ENCODE results near the gene ANXA2R. TPM values are rescaled to one million over a fixed set of nuclear protein-coding genes. Genes with fewer than 3 reads are reported as not detected.

ANXA2R gene
- total and polyA plus RNA-seq, 9 of the 15 experiments (the other 6 are each of a cell fraction or from before 2014, with no cell fraction given), result 2.1 to 4.8 (median 3.4) TPM

- no peak for TF ChIP-seq VEZF1 (CRISPR knock-in tag; IDR thresholded peaks at IDR 0.05)
- TF ChIP-seq HOMEZ (CRISPR knock-in tag; IDR thresholded peaks at IDR 0.05), result 0 out of 2 replicates have a peak, but pooled peaks have one; percentile 9
- TF ChIP-seq ZNF77 (CRISPR knock-in tag; IDR thresholded peaks at IDR 0.05), result no peak
- TF ChIP-seq ZNF79 (CRISPR knock-in tag; IDR thresholded peaks at IDR 0.05; ENCODE audit: low read depth), result peak; percentile 47; the same call in 1 of the 2 replicates
- TF ChIP-seq ZBTB2 (IDR thresholded peaks at IDR 0.05), result peak; percentile 84
- TF ChIP-seq KLF13 (tag; IDR thresholded peaks at IDR 0.05; ENCODE audit: borderline replicate concordance, low read depth), result no peak
- TF ChIP-seq ZMIZ1 (IDR thresholded peaks at IDR 0.05; ENCODE audit: low read depth in 2 of 2, low read length in 2 of 2), result 0 out of 4 replicates have a peak, but pooled peaks of 1 of the 2 experiments have one; percentile 22
- peak; percentile 6; the same call in 1 of the 2 replicates for TF ChIP-seq HDAC2 (IDR thresholded peaks at IDR 0.05)
- TF ChIP-seq ZBTB9 (CRISPR knock-in tag; IDR thresholded peaks at IDR 0.05), result no peak
Observed at GRCh38 chr5:43041669-43042175, 1.6 kb upstream of the ANXA2R start (continued).

All from K562 (cell line).